ENCODE data around the gene OBSCN.

OBSCN gene

DNA sequence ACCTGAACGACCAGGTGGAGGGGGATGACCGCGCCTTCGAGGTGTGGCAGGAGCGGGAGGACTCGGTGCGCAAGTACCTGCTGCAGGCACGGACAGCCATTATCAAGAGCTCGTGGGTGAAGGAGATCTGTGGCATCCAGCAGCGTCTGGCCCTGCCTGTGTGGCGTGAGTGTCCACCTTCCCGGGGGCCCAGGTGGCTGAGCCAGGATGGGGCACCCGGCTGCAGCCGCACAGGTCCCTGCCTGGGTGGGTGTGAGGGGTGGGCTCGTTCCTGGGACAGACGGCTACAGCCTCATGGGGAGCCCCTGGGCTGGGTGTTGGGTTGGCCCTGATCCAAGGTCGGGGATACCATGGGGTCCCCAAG lies 133.6 kb downstream of the OBSCN start:
- no peak for DNase-seq (ENCODE audit: low read depth)

DNA sequence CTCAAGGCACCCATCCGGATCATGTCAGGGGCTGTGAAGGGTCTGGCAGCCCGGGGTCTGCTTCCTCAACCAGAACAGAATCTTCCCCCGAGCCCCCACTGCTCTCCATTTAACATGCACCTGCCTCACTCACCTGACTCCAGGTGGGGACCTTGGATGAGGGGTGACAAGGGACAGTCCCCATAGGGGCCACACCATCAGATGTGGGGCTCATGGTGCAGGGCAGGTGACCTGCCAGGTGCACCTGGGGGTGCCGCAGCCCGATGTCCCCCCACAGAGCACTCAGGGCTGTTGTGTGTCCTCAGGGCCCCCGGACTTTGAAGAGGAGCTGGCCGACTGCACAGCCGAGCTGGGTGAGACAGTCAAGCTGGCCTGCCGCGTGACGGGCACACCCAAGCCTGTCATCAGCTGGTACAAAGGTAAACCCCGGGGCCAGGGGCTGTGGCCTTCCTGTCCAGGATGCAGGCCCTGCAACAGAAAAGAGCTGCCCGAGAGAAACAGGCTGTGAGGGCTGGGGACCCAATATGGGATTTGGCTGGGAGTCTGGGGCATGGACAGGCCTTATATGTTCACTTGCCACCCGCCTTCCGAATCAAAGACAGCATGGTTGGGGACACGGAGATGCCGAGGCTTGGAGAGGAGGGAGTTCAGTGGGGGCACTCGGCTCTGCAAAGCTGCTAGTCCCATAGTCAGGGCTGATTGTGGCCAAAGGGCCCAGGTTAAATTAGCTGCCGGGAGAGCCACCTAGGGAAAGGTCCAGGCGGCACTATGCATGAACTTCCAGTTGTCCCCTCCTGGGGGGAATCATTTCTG lies 134.2 kb downstream of the OBSCN start:
- no peak for DNase-seq (ENCODE audit: low read depth)

GRCh38 chr1:228342627-228343190 lies 134.9 kb downstream of the OBSCN start:
- DNase-seq (ENCODE audit: low read depth), result no peak

GRCh38 chr1:228343191-228343661 lies 135.4 kb downstream of the OBSCN start:
- no peak for DNase-seq (ENCODE audit: low read depth)

GRCh38 chr1:228344631-228345072 lies 136.8 kb downstream of the OBSCN start:
- no peak for DNase-seq (ENCODE audit: low read depth)

DNA sequence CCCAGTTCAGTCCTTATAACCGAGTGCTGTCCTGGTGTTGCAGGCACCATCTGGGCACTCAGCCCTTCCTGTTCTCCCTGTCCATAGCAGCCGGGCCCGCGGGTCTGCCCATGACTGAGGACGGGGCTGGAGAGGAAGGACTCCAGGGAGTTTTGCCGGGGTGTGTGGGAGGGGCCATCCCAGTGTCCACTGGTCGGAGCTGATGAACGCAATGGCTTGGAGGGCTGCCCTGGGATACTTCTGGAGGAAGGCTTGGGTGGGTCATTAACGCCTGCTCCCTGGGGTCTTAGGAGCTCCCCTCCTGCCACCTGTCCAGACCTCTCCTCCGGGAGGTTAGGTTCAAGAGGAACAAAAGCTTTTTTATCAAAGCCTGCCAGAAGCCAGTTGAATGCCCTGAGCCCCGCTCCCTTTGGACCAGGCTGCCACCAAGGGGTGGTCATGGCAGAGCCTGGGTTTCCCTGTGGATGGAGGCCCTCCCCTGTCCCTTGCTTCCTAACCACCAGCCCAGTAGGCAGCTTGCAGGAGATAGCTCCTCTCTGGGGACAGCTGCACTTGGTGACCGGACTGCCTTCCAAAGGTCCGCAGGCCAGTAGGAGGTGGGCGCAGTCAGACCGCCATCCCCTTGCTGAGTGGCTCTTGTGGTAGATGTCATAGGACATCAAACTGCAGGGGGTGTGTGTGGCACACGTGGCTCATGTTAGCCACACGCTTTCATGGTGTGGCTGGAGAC lies 137.5 kb downstream of the OBSCN start:
- DNase-seq (ENCODE audit: low read depth), result no peak

GRCh38 chr1:228346731-228347130 lies 138.9 kb downstream of the OBSCN start:
- DNase-seq (ENCODE audit: low read depth), result no peak

- no peak for DNase-seq (ENCODE audit: low read depth)
Measured at GRCh38 chr1:228347181-228347580, 139.3 kb downstream of the OBSCN start.

DNA sequence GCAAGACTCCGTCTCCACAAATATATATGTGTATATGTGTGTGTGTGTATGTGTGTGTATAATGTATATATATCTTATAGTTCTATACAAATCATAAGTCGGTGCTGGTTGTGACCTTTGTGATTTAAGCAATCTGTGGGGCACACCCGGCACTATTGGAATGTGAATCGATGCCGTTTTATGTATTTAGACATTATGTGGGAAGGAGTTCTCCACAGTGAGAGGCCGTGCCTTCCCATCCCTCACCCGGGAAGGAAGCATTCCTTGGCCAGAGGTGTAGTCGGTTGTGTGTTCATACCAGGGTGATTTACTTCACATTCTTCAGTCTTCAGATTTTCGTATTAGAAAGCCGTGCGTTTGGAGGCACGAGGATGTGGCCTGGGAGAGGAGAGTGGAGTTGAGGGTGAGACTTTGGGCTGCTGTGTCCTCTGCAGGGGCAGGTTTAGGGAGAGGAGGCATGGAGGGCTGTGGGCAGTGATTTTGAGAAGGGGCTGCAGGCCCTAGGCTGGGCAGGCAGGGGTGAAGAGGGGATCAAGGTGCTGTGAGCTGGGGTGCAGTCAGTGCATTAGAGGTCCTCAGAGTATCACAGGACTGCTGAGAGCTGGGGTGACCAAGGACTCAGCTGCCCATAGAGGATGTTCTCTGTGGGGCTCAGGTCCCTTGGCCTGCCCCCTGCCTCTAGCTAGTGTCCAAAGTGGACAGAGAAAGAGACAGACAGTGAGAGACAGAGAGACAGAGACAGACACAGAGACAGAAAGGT lies 141.0 kb downstream of the OBSCN start:
- no peak for DNase-seq (ENCODE audit: low read depth)

DNA sequence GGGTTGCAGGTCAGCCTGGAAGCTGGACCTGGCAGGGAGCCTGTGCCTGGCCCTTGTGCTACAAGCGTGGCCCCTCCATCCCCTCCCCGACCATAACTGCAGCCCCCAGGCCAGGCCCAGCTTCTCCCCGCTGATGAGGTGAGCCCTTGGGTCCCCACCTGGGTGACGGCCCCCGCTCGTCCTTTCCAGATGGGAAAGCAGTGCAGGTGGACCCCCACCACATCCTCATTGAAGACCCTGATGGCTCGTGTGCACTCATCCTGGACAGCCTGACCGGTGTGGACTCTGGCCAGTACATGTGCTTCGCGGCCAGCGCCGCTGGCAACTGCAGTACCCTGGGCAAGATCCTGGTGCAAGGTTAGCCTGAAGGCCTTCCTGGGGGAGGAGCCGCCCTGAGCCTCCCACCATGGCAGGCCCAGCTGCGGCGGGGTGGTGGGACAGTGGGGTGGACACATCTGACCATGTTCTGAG lies 141.9 kb downstream of the OBSCN start:
- no peak for DNase-seq (ENCODE audit: low read depth)

DNA sequence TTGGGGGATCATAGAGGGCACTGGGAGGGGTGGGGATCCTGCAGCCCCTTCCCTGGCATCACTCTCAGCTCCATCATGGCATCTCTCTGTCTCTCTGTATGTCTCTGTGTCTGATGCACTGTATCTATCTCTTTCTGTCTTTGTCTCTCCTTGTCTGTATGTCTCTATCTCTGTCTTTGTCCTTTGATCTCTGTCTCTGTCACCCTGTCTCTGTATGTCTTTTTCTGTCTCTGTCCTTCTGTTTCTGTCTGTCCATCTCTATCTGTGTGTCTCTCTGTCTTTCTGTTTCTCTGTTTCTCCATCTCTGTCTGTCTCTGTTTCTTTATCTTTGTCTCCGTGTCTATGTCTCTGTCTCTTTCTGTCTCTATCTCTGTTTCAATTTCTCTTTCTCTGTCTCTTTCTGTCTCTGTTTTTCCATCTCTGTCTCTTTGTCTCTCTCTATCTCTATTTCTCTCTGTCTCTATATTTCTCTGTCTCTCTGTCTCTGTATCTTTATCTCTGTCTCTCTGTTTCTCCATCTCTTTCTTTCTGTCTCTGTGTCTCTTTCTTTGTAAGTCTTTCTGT lies 142.4 kb downstream of the OBSCN start:
- no peak for DNase-seq (ENCODE audit: low read depth)

DNA sequence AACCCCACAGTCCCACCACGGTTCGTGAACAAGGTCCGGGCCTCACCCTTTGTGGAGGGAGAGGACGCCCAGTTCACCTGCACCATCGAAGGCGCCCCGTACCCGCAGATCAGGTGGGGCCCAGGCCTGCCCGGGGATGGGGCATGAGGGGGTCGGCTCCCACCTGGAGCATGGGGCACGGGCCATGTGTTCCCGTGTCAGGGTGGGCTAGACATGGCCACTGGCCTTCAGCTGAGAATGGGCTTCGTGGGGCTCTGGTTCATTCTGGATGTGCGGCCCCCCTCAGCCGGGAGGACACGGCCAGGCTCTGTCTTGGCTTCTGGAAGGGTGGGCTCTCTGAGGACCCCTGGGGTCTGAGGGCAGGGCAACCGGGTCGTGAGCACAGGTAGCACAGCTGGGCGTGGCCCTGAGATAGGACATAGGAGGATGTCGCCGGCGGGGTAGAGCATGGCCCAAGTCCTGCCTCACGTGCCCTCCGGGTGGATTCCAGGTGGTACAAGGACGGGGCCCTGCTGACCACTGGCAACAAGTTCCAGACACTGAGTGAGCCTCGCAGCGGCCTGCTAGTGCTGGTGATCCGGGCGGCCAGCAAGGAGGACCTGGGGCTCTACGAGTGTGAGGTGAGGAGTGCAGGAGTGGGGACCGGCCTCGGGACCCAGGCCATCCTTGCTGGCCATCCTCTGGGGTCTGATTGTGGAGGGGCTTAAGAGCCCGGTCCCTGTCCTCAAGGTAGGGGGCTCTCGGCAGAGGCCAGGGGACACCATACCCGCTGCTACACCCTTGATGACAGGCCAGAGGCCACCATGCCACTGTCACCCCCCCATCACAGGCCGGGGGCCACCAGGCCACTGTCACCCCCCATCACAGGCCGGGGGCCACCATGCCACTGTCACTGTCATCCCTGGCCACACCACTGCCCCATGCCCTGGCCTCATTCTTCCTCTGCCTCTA lies 143.3 kb downstream of the OBSCN start:
- no peak for DNase-seq (ENCODE audit: low read depth)

DNA sequence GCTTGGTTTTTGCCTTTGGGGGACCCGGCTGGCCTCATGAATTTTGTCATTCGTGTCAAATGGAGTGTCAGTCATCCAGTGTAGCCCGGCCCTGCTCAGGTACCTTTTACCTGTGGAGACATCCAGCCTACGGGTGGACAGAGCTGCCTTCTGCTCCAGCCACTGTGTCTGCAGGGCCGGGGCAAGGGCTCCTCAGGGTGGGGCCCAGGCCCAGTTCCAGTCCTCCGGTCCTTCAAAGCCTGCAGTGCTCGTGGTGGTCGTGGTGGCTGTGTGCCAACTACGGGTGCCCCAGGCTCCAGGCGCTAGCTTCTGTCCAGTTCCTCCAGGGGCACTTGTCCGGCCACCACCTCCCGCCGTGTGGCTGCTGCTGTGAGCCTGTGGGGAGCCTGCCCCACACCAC lies 144.0 kb downstream of the OBSCN start:
- DNase-seq (ENCODE audit: low read depth), result no peak

GRCh38 chr1:228352677-228353481 lies 145.0 kb downstream of the OBSCN start:
- DNase-seq (ENCODE audit: low read depth), result no peak

DNA sequence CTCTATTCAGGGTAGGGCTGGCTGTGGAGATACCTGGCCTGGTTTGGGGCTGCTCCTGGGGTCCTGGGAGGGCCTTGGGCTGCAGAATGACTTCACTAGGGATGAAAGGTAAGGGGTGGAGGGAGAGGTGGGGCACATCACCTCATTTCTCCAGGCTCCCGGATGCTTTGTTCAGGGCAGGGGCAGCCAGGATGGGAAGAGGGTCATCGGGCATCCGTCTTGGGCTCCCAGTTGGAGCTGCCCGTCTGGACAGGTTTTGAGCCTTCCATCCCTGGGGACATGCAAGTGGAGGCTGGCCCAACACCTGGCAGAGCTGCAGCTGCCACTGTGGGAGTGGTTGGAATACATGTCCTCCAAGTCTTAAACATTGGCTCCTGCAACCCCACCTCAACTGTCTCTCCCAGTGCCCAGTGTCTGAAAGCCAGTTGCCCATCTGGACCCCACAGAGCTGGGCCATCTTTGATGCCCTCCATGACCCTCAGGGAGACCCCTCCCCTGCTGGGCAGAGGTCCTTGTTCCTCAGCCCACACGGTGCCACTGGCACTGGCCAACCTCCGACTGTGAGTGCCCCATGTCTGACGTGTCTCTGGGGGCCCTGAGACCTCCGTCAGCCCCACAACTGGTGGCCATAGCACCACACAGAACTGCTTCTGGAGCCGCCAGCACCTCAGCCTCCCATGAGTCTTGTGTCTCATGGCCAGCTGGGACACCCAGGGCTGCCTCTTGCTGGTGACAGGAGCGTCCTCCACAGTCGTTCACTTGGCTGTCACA lies 145.9 kb downstream of the OBSCN start:
- no peak for DNase-seq (ENCODE audit: low read depth)

DNA sequence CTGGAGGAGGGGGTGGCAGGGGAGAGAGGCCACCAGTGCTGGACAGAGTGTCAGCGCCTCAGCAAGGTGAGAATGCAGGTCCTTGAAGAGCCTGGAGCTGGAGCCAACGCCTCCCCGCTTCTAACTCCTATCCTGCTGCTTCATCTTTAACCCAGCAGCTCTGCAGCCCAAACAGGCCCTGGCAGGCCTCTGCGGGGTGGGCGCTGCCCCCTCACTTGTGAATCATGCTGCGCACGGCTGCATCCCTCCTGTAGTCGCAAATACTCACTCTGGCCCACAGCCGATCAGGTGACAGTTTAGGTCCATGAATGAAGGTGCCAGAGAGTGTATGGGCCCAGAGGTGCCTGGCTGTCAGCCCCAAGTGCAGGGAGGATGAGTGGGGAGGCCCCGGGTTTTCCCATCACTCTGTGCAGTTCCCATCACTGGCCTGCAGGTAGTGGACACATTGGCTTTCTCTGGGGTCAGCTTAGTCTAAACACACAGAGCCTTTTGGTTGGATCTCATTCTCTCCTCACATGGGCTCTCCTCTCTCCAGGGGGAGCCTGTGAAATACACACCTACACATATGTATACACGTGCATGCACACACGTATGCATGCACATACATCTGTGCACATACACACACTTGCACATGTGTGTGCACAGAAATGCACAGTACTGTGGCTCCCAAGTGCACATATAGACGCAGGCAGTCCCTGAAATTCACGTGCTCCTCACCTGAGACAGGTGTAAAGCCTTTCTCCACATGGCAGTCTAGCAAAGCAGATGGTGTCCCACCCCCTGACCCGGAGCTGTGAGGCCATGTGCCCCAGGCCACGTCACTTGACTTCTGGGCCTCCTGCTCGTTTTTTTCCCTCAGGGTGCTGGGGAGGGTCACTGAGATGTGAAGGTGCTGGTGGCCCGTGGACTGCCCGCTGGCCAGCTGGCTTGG lies 146.8 kb downstream of the OBSCN start:
- DNase-seq (ENCODE audit: low read depth), result no peak

DNA sequence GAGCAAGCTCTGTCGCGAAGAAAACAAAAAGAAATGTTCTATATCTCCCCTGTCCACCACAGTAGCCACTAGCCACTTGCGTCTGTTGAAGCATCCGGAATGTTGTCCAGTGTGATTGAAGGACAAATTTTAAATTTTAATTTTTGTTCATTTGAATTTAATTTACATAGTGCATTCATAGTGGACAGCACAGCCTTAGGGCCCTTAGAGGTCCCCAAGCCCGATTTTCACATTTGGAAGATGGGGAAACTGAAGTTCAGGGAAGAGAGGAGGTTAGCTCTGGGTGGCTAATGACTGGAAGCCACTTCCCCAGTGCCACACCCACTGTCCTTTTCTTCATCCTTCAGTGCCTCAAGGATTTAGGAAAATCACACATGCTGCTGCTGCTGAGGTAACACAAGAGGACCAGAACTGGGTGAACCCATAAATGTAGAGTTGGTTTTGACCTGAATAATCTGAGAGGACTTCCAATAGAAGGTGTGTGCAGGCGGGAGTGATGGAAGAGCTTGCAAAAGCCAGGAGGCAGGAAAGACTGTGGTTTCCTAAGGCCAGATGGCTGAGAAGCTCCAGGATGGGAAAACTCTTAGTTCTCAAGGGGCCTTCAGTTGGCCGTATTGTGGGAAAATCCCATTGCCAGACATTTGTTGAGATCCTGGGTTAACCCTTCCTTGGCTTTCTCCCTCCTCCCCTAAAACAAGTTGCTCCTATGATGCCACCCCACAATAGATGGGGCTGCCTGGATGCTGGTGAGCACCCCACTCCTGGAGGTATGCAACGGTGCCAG lies 149.2 kb downstream of the OBSCN start:
- DNase-seq (ENCODE audit: low read depth), result no peak

Measured in activated gamma-delta T cell treated with anti-CD3 and anti-CD28 coated beads, Interleukin-2, amount 50 U/mL, for 16 hours (primary cell).